Sigmoid colon (tissue), 7 donors: ENCODE measurements around the gene HTR1D. TPM values are rescaled to one million over a fixed set of nuclear protein-coding genes. Genes with fewer than 3 reads are reported as not detected.

Experiments
- DNase-seq: peaks from one replicate; pipeline ENCODE4 v3.0.0-alpha.2; 2019
- H3K27ac ChIP-seq, 4 donors: fragments of 200-600 bp; sonication (generic); one replicate each; pipeline ENCODE4 v1.5.1; 2016 to 2019; ENCODE audit warnings: mild to moderate bottlenecking in 1 of 4
- H3K27me3 ChIP-seq, 3 donors: fragments of 200-600 bp; sonication (generic); one replicate each; pipeline ENCODE4 v1.5.1; 2019; ENCODE audit warnings: mild to moderate bottlenecking in 1 of 3
- H3K36me3 ChIP-seq, 4 donors: fragments of 200-600 bp; sonication (generic); one replicate each; pipeline ENCODE4 v1.5.1; 2016 to 2019
- H3K4me1 ChIP-seq, 4 donors: fragments of 200-600 bp; sonication (generic); one replicate each; pipeline ENCODE4 v1.5.1; 2017 to 2019
- H3K4me3 ChIP-seq, 4 donors: fragments of 200-600 bp; sonication (generic); one replicate each; pipeline ENCODE4 v1.5.1; 2017 to 2019; ENCODE audit warnings: mild to moderate bottlenecking in 2 of 4, moderate library complexity in 1 of 4
- H3K9me3 ChIP-seq, 4 donors: fragments of 200-600 bp in 3 of 4; sonication (generic) in 3 of 4; one replicate each; pipeline versions ENCODE4 v1.5.1 to v1.6.1; 2013 to 2019
- CTCF ChIP-seq, 4 experiments: fragments of 450-650 bp in 3 of 4; fragments of 200-600 bp in 1 of 4; IDR thresholded peaks; one replicate each; pipeline ENCODE4 v1.5.1; 2016 to 2019; ENCODE audit warnings: antibody characterized with exemption in 4 of 4, mild to moderate bottlenecking in 3 of 4, moderate library complexity in 2 of 4
- EP300 ChIP-seq, 4 donors: sonication (generic); formaldehyde crosslinking; IDR thresholded peaks; one replicate each; pipeline ENCODE4 v1.6.1; 2017; ENCODE audit warnings: antibody characterized with exemption in 4 of 4
- POLR2A ChIP-seq, 2 donors: fragments of 450-650 bp; IDR thresholded peaks; one replicate each; pipeline ENCODE4 v1.6.1; 2016; ENCODE audit warnings: antibody characterized with exemption in 2 of 2, mild to moderate bottlenecking in 2 of 2, moderate library complexity in 2 of 2
- POLR2AphosphoS5 ChIP-seq, 4 donors: sonication (generic); formaldehyde crosslinking; IDR thresholded peaks; one replicate each; pipeline ENCODE4 v1.6.1; 2017; ENCODE audit warnings: antibody characterized with exemption in 4 of 4
- WGBS, 2 donors: extraction: QIAGEN DNeasy Blood & Tissue Kit; methylation state at CpG; one replicate each; pipeline ENCODE4 v1.1.7; 2013; 5-methylcytosine and 5-hydroxymethylcytosine counted together
- intact Hi-C: fragments of 100-400 bp; cut with DNase I; formaldehyde crosslinking; loops from one replicate; pipeline ENCODE4 v1.15.1; 2023
- polyA plus RNA-seq, 3 donors: library from polyadenylated mRNA; stranded (reverse); fragments of 200-250 nt; gene quantifications; one replicate each; pipeline ENCODE4 v1.2.3, GENCODE V29; 2013
- total RNA-seq, 4 donors: library from RNA; depleted of rRNA; stranded (reverse); fragments of >200 nt; gene quantifications; one replicate each; pipeline ENCODE4 v1.1.0, GENCODE V29; 2016
- donor health status: healthy with polysubstance abuse.
- donor health status: Bipolar disorder and iron deficiency.
- donor health status: healthy.

Gene HTR1D
- total and polyA plus RNA-seq, 7 donors, result 0.13 to 0.46 TPM; not detected in 5

- no peak for DNase-seq
- WGBS, 2 donors, result 14 to 16% methylated on average over 10 of the region's 10 CpGs
- H3K27ac ChIP-seq, result no peak overlapping the region
- TF ChIP-seq EP300 (IDR thresholded peaks at IDR 0.05), result no peak
- TF ChIP-seq POLR2A (IDR thresholded peaks at IDR 0.05), result no peak
- TF ChIP-seq CTCF (IDR thresholded peaks at IDR 0.05), result peak; percentile 81 to 92 (median 85)
- TF ChIP-seq POLR2AphosphoS5 (IDR thresholded peaks at IDR 0.05), result no peak
- intact Hi-C loops, result loop anchor here (1.0 kb wide), 1 partner anchor 86 kb away; no protein-coding TSS in a partner anchor
- H3K4me1 ChIP-seq, result peaks cover 0 to 7% (median 2%) of the 10 kb centered on the region in 4 donors
- no peaks in the 10 kb centered on the region for H3K36me3 ChIP-seq
- H3K4me3 ChIP-seq, result peak overlapping the region in 3 of 4 donors; percentile 26 to 39 (median 35)
- H3K27me3 ChIP-seq, result no peaks in the 10 kb centered on the region
- no peaks in the 10 kb centered on the region for H3K9me3 ChIP-seq
Measured at GRCh38 chr1:23184212-23184934, 32.9 kb downstream of the HTR1D start.

GRCh38 chr1:23179862-23180261 is 37.4 kb downstream of the HTR1D start:
- Histone ChIP-seq H3K27me3 (no peaks in the 10 kb centered on the region), H3K36me3 (no peaks in the 10 kb centered on the region), H3K27ac (no peak overlapping the region), H3K4me3 (no peak overlapping the region), H3K4me1 (peaks cover 0 to 25% (median 20%) of the 10 kb centered on the region in 4 donors), H3K9me3 (no peaks in the 10 kb centered on the region)
- 83 to 88% methylated on average over 2 of the region's 2 CpGs for WGBS, 2 donors
- intact Hi-C loops, result loop anchor here (5.0 to 10.0 kb wide), 2 partner anchors 225 to 377 kb away; partner anchors contain the start of gene ID3
- DNase-seq, result no peak
- TF ChIP-seq EP300 (IDR thresholded peaks at IDR 0.05) (no peak), POLR2A (IDR thresholded peaks at IDR 0.05) (no peak), POLR2AphosphoS5 (IDR thresholded peaks at IDR 0.05) (no peak), CTCF (IDR thresholded peaks at IDR 0.05) (no peak)

DNA sequence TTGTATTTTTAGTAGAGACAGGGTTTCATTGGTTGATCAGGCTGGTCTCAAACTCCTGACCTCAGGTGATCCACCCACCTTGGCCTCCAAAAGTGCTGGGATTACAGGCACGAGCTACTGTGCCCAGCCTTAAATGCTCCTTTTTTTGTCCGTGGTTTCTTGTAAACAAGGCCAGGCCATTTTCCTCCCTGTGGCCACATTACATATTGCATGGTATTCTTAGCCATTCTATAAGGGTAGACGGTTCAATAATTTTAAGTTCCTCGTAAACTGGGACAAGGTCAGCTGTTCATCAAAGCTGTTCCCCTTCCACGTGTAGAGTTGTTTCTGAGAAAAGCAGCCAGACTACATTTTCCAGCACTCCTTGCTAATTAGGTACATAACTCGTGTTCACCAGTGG is 38.4 kb downstream of the HTR1D start:
- H3K9me3 ChIP-seq, result no peaks in the 10 kb centered on the region
- no peak overlapping the region for H3K4me3 ChIP-seq
- no peaks in the 10 kb centered on the region for H3K36me3 ChIP-seq
- H3K27ac ChIP-seq, result peak overlapping the region in 3 of 4 donors; percentile 84 to 93 (median 91)
- DNase-seq, result no peak
- intact Hi-C loops, result loop anchor here (5.0 to 10.0 kb wide), 2 partner anchors 226 to 378 kb away; partner anchors contain the start of gene ID3
- H3K27me3 ChIP-seq, result no peaks in the 10 kb centered on the region
- H3K4me1 ChIP-seq, result peaks cover 0 to 21% (median 17%) of the 10 kb centered on the region in 4 donors
- WGBS, 2 donors, result 31 to 47% methylated on average over 6 of the region's 6 CpGs
- TF ChIP-seq EP300 (IDR thresholded peaks at IDR 0.05), result no peak
- TF ChIP-seq CTCF (IDR thresholded peaks at IDR 0.05), result peak in 3 of 4 experiments; percentile 20 to 46 (median 41)

- TF ChIP-seq POLR2A (IDR thresholded peaks at IDR 0.05), result no peak
- TF ChIP-seq CTCF (IDR thresholded peaks at IDR 0.05), result no peak
- no peak for TF ChIP-seq EP300 (IDR thresholded peaks at IDR 0.05)
- TF ChIP-seq POLR2AphosphoS5 (IDR thresholded peaks at IDR 0.05), result no peak
- peak overlapping the region; percentile 84 to 93 (median 90) for H3K27ac ChIP-seq
Measured at GRCh38 chr1:23178414-23178813, 38.9 kb downstream of the HTR1D start.

More at GRCh38 chr1:23178414-23178813, 38.9 kb downstream of the HTR1D start:
- intact Hi-C loops, result loop anchor here (5.0 to 10.0 kb wide), 2 partner anchors 226 to 379 kb away; partner anchors contain the start of gene ID3
- H3K4me1 ChIP-seq, result peaks cover 0 to 21% (median 17%) of the 10 kb centered on the region in 4 donors
- 90% methylated on average over 6 of the region's 6 CpGs for WGBS, 2 donors
- no peaks in the 10 kb centered on the region for H3K9me3 ChIP-seq
- no peak for DNase-seq
- H3K4me3 ChIP-seq, result peak overlapping the region; percentile 42 to 64 (median 56)
- no peaks in the 10 kb centered on the region for H3K27me3 ChIP-seq
- no peaks in the 10 kb centered on the region for H3K36me3 ChIP-seq
